Measurements from ENCODE around the gene CCN5. TPM values are rescaled to one million over a fixed set of nuclear protein-coding genes. Genes with fewer than 3 reads are reported as not detected.

Gene CCN5
- total and polyA plus RNA-seq, 8 donors: 0.29 to 20.8 (median 0.48) TPM

- H3K27ac ChIP-seq: no peak overlapping the region
- H3K4me1 ChIP-seq: peaks cover 20 to 25% of the 10 kb centered on the region in 2 donors
- H3K27me3 ChIP-seq: peaks cover 0 to 56% of the 10 kb centered on the region in 2 donors
- H3K9me3 ChIP-seq: no peaks in the 10 kb centered on the region
- intact Hi-C loops (cut with DNase I): no loop called here
- peak; percentile 44 to 64 for TF ChIP-seq CTCF (IDR thresholded peaks at IDR 0.05)
- no peak overlapping the region for H3K4me3 ChIP-seq
- DNase-seq (peak in 3 of 4 donors; percentile 72 to 87 (median 72)), ATAC-seq (peak; percentile 89)
- no peaks in the 10 kb centered on the region for H3K36me3 ChIP-seq
These were observed 32.2 kb downstream of the CCN5 start for GRCh38 chr20:44747166-44748004.

DNA sequence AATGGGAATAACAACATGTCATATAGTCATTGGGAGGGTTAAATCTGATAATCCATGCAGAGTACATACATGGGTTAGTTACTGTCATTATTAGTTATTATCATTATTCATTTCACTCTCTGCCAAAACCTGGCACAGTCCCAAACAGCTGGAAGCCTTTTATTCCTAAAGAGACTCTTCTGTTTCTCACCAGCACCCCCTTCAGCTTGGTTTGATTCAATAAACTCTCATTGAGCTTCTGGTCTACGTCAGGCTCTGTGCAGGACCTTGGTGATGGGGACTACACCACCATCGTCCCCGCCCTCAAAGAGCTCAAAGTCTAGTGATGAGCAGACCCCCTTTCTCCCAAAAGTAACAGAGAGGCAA lies 32.8 kb downstream of the CCN5 start:
- no peak overlapping the region for H3K4me3 ChIP-seq
- ATAC-seq (no peak), DNase-seq (peak in 1 of 4 donors; percentile 41)
- H3K27me3 ChIP-seq: peaks cover 0 to 56% of the 10 kb centered on the region in 2 donors
- H3K27ac ChIP-seq: no peak overlapping the region
- peaks cover 20 to 25% of the 10 kb centered on the region in 2 donors for H3K4me1 ChIP-seq
- no peaks in the 10 kb centered on the region for H3K9me3 ChIP-seq
- H3K36me3 ChIP-seq: no peaks in the 10 kb centered on the region
- intact Hi-C loops (cut with DNase I): no loop called here
- no peak for TF ChIP-seq CTCF (IDR thresholded peaks at IDR 0.05)

DNA sequence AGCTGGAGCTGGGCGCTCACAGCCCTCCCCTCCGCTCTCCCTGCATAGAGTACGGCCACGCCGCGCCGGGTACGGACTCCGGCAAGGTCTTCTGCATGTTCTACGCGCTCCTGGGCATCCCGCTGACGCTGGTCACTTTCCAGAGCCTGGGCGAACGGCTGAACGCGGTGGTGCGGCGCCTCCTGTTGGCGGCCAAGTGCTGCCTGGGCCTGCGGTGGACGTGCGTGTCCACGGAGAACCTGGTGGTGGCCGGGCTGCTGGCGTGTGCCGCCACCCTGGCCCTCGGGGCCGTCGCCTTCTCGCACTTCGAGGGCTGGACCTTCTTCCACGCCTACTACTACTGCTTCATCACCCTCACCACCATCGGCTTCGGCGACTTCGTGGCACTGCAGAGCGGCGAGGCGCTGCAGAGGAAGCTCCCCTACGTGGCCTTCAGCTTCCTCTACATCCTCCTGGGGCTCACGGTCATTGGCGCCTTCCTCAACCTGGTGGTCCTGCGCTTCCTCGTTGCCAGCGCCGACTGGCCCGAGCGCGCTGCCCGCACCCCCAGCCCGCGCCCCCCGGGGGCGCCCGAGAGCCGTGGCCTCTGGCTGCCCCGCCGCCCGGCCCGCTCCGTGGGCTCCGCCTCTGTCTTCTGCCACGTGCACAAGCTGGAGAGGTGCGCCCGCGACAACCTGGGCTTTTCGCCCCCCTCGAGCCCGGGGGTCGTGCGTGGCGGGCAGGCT lies 35.1 kb downstream of the CCN5 start:
- DNase-seq: no peak

GRCh38 chr20:44752099-44752931 lies 37.1 kb downstream of the CCN5 start:
- intact Hi-C loops (cut with DNase I): loop anchor here in 1 of 2 donors (5.0 kb wide), 1 partner anchor 115 kb away; no protein-coding TSS in a partner anchor
- no peak for ATAC-seq

More for the DNA sequence above, 35.1 kb downstream of the CCN5 start:
- intact Hi-C loops (cut with DNase I): loop anchor here in 1 of 2 donors (5.0 kb wide), 1 partner anchor 117 kb away; no protein-coding TSS in a partner anchor
- peaks cover 0 to 49% of the 10 kb centered on the region in 2 donors for H3K27me3 ChIP-seq
- TF ChIP-seq CTCF (IDR thresholded peaks at IDR 0.05): peak; percentile 24 to 35
- H3K4me1 ChIP-seq: peaks cover 20 to 25% of the 10 kb centered on the region in 2 donors
- H3K9me3 ChIP-seq: no peaks in the 10 kb centered on the region
- no peak overlapping the region for H3K27ac ChIP-seq
- no peak for ATAC-seq
- H3K4me3 ChIP-seq: no peak overlapping the region
- no peaks in the 10 kb centered on the region for H3K36me3 ChIP-seq

More at GRCh38 chr20:44752099-44752931, 37.1 kb downstream of the CCN5 start:
- Histone ChIP-seq H3K9me3 (no peaks in the 10 kb centered on the region), H3K27me3 (peaks cover 0 to 30% of the 10 kb centered on the region in 2 donors), H3K4me1 (peaks cover 4 to 8% of the 10 kb centered on the region in 2 donors), H3K27ac (no peak overlapping the region), H3K4me3 (no peak overlapping the region), H3K36me3 (no peaks in the 10 kb centered on the region)
- DNase-seq: no peak
- TF ChIP-seq CTCF (IDR thresholded peaks at IDR 0.05): no peak
